Activated CD8-positive, alpha-beta memory T cell treated with anti-CD3 and anti-CD28 coated beads for 1 hour (primary cell): ENCODE measurements around the gene SIX2.

ENCODE experiments used
- DNase-seq, 2 donors: peaks; one replicate each; pipeline ENCODE4 v3.0.0-alpha.2; 2020; ENCODE audit warnings: low read depth in 1 of 2; ENCODE audit errors: extremely low read depth in 1 of 2

SIX2 gene

DNA sequence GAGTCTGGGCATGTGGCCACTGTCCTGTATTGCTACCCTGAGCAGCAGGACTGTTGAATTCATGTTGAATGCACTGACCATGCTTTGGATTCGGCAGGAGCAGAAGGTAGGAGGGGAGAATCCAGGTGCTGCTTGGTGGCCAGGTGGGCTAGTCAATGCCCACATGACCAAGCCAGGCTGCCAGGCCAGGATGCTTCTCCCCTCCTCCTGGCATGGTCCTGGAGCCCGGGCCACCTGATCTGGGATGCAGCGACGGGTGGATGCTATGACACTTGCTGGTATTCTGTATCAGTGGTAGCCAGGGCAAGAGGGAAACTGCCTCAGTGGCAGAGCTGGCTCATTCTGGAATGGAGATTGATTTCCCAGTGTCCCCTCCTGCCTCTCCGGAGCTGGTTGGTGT is 14.8 kb upstream of the SIX2 start:
- no peak for DNase-seq

DNA sequence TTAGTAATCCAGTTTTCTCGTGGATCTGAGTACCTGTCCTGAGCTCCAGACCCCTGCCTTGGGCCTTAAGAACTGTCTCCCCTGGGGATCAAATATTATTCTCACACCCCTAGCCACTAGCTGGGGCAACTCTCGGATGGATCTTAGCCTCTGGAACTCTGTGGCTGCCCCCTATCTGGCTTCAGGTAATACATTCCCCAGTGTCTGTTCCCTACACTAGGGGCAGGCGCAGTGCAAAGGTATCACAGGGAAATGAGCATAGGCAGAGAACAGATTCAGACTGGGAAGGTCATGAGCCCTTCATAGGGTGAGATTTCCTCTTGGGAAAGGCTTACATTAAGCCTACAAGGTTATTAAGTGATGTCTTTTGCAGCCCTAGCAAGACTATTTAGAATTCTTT is 11.2 kb upstream of the SIX2 start:
- no peak for DNase-seq

DNA sequence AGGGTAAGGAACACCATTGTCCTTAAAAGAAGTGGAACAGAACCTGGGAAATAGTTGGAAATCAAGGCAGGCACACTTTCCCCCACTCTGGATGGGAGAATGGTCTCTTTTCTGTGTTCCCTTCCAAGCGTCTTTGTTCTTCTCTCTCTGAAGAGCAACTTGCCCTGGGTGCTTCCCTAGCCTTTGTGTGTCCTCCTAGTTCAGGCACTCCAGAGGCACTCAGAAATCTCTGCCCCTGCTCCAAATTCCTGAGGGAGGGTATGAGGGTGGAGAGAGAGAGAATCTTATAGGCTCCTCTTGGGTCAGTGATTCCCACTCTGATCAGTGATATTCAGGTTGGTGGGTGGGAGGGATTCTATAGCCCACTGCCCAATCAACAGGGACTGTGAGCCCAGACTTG is 8.8 kb upstream of the SIX2 start:
- no peak for DNase-seq

- no peak for DNase-seq
Measured at GRCh38 chr2:45014831-45015230, 5.6 kb upstream of the SIX2 start.

GRCh38 chr2:45014016-45014702 is 4.9 kb upstream of the SIX2 start:
- DNase-seq = no peak

DNA sequence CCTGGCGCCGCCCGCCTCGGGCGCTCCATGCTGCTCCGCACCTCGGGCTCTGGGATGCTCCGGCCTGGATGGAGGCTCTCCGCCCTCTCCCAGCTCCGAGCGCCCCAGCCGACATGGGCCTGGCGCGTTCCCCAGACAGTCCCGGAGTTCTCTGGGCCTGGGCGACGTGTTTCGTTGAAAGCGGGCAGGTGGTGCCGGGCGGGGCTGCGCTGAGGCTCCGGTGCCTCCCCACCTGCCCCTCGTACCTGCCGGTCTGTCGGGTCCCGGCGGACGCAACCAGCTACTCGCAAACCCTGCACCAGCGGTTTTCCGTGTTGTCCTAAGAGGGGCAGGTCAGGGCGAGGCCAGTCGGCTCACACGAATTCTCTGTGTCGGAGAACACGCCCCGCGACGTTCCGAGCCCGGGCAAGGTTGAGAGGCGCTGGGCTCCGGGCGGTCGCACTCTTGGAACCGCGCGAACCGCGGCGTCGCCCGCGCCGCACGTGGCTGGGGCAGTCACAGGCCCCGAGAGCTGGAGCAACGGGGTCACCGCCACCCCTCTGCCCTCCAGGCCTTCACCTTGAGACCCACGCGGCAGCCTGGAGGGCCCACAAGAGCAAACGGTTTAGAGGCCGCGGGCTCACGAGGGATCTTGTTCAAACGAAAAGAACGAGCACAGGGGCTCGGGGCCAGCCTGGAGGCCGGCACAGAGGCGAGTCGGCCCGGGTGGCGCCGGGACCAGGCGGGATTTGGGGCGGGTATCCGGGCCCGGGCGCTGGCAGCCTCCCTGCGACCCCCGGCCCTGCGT is 4.2 kb upstream of the SIX2 start:
- no peak for DNase-seq

DNA sequence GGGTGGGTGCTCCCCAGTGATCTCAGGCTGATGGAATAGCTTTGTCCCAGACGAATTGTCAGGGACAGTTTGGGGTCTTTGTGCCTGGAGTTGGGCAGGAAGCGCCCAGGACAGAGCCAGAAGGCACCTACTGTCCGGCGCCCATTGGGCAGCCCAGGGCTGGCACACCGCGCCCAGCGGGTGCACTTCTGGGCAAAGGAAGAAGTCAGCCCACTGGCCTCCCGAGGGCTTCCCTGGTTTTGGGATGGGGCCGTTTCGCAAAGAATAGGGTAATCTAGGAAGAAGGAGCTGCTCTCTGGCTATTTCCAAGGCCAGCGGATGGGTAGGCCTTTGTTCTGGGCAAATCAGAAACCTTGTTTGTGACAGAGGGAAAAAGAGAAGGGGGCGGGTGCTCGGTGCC is 3.5 kb upstream of the SIX2 start:
- no peak for DNase-seq

DNA sequence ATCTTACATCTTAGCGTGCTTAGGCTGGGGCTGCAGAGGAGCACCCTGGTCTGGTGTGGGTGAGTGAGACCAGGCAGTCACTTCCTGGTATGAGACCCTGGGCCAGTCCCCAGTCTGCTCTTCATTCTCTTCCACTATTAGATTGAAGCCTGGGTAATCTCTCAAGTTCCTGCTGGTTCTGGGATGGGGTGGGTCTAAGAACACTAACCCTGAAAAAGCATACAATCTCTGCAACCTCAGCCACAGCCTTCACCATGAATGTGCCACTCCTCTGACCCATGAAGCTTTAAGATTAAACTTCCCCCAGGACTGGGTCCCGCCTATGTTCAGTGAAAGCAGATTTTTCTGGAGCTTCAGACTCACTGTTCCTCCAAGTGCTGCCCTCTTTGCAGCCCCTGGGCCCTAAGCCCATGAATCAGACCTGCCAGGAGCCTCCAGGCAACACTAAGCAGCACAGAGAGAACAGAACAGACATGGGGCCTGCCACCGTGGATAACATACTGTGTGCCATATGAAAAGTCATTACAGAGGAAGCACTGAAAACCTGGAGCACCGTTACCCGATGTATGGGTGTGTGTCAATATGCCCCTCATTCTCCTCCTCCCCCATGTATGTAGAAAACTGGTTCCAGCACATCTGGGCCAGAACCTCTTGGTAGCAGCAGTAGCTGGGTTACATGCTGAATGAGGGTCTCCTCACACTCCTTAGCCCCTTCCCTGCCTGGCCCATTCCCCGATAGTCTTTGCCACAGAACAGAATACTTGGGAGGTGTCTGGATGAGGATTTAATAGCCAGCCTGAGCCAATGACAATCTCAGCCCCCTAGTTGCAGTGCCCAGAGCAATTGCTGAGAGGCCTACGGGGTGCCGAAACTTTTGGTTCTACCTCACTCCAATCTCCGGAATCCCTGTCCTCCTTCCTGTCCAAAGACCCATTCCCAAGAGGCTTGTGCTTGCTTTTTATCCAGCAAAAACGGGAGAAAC is 2.7 kb upstream of the SIX2 start:
- DNase-seq = no peak

DNA sequence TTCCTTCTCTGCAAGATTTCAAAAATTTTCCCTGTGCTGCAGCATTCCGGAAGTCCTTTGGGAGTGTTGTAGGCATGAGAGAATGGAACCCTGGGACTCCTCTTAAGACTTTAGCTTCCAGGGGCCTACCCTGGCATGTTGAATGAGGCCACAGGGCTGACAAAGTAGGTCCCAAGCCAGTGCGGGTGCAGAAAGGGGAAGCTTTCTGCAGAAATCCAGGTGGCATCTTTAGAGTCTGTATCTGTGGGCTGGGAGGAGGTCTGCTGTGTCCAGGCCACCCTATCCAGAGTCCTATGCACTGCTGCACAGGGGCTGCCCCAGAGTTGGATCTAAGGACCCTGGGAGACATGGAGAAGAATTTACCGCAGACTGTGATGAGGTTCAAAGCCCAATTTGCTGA is 1.9 kb upstream of the SIX2 start:
- no peak for DNase-seq

GRCh38 chr2:45010702-45011012 is 1.4 kb upstream of the SIX2 start:
- no peak for DNase-seq

GRCh38 chr2:45009928-45010701 is 863 bp upstream of the SIX2 start:
- DNase-seq = no peak

- DNase-seq = no peak
Measured at GRCh38 chr2:45008296-45009129, 739 bp downstream of the SIX2 start.

- DNase-seq = no peak
Measured at GRCh38 chr2:45007961-45008295, 1.3 kb downstream of the SIX2 start.

DNA sequence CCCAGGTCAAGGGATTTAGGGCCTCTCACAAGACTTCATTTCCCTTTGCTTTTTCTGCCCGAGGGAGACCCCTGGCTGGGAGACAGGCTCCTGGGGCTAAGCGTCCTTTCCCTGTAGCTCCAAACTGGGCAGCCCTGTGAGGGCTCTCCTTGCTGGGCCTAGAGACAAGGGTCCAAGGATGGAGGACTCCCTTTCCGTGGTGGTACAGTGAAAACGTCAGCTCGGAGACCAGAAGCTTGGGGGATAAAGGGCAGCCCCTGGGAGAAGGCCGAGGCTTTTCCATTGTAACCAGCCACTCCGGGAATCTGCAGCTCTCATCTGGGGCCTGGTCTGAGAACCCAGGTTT is 2.3 kb downstream of the SIX2 start:
- no peak for DNase-seq

GRCh38 chr2:45006041-45006941 is 3.0 kb downstream of the SIX2 start:
- no peak for DNase-seq

- no peak for DNase-seq
Measured at GRCh38 chr2:45005261-45006002, 3.8 kb downstream of the SIX2 start.

GRCh38 chr2:45004562-45005191 is 4.6 kb downstream of the SIX2 start:
- no peak for DNase-seq
